ENCODE data around the gene SLC39A13.

The SLC39A13 gene

DNA sequence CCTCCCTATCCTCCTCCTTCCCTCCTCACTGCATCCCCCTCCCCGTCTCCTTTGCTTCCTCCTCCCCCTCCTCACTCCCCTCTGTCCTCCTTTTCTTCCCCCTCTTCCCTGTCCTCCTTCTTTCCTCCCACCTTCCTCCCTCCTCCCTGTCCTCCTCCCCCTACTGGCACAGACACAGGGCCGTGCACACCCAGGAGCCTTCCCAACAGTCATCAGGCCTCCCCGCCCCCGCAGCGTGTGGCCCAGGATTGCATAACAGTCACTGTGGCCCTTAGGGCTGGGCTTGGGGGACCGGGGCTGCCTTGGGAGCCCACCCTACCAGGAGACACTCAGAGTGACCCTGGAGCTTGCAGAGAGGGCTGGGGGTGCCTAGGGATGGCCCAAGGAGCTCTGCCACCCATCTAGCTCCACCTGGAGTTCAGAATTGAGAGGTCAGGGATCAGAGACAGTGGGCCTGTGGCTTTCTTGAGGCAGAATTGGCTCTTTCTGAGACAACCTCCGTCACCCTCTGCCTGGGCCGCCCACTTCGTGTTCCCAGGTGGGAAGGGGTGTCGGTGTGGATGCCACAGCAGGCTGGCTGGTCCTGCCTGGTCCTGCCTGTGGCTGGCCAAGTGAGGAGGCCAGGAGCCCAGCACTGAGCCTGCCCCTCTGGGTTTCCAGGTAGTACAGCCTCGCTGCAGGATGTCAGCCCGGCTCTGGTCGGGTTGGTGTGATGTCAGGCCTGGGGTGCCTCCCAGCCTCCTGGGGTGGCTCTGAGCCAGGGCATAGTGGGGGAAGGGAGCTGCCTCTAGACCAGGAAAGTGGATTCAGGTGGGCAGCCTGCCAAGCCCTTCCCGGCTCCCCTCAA lies 31.6 kb upstream of the SLC39A13 start:
- DNase-seq (ENCODE audit: low read depth), result no peak
- no peak for TF ChIP-seq CTCF (conservative IDR thresholded peaks at IDR 0.05; ENCODE audit: low read depth, low read length)
- H3K4me3 ChIP-seq (ENCODE audit: low read depth, low read length), result no peak overlapping the region

GRCh38 chr11:47377571-47378009 lies 30.8 kb upstream of the SLC39A13 start:
- TF ChIP-seq CTCF (conservative IDR thresholded peaks at IDR 0.05; ENCODE audit: low read depth, low read length), result no peak
- no peak overlapping the region for H3K4me3 ChIP-seq (ENCODE audit: low read depth, low read length)
- DNase-seq (ENCODE audit: low read depth), result no peak

GRCh38 chr11:47378010-47378835 lies 30.2 kb upstream of the SLC39A13 start, which contains the start of gene SPI1:
Gene SPI1 (minus strand): TSS chr11:47378547. CDS start chr11:47378353, 194 bp downstream.
- no peak for TF ChIP-seq CTCF (conservative IDR thresholded peaks at IDR 0.05; ENCODE audit: low read depth, low read length)
- no peak for DNase-seq (ENCODE audit: low read depth)
- no peak within 1 kb of the TSS for H3K4me3 ChIP-seq (ENCODE audit: low read depth, low read length)

DNA sequence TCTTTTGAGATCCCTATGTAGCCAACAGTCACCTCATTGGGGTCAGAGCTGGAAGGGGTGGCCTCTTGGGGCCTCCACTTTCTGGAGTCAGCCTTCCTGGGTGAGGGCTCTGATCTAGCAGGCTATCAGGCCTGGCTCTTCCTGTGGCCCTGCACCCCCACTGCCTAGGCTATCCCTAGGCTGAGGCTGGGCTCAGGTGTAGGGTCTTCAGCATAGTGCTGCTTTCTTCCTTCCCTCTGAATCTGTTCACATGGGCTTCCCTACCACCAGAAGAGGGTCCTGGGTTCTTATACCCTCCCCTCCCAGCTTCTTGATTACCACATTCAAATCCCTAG lies 29.6 kb upstream of the SLC39A13 start:
- no peak overlapping the region for H3K4me3 ChIP-seq (ENCODE audit: low read depth, low read length)
- TF ChIP-seq CTCF (conservative IDR thresholded peaks at IDR 0.05; ENCODE audit: low read depth, low read length), result no peak
- DNase-seq (ENCODE audit: low read depth), result no peak

GRCh38 chr11:47379317-47379716 lies 29.1 kb upstream of the SLC39A13 start:
- no peak for DNase-seq (ENCODE audit: low read depth)
- H3K4me3 ChIP-seq (ENCODE audit: low read depth, low read length), result no peak overlapping the region
- no peak for TF ChIP-seq CTCF (conservative IDR thresholded peaks at IDR 0.05; ENCODE audit: low read depth, low read length)

- no peak overlapping the region for H3K4me3 ChIP-seq (ENCODE audit: low read depth, low read length)
- DNase-seq (ENCODE audit: low read depth), result no peak
Observed at GRCh38 chr11:47380078-47380477, 28.3 kb upstream of the SLC39A13 start.

More at GRCh38 chr11:47380078-47380477, 28.3 kb upstream of the SLC39A13 start:
- TF ChIP-seq CTCF (conservative IDR thresholded peaks at IDR 0.05; ENCODE audit: low read depth, low read length), result no peak
